ENCODE measurements around the gene DCC.

The DCC gene

DNA sequence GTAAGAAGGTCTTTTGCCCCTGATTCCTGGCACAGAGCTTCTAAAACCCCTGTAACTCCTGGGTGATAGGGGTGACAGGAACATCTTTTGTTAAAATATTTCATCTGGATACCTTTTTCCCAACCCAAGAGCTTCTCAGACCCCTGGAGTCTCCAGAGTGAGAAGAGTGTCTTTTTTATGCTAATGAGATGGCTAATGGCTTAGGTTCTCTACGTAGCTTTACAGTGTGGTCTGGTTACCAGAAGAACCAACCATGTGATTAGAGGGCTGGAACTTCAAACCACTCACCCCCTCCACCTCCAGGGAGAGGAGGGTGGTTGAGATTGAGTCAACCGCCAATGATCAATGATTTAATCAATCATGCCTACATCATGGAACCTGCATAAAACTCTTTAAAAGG lies 16.2 kb upstream of the DCC start:
- TF ChIP-seq BHLHE40 (IDR thresholded peaks at IDR 0.05; ENCODE audit: borderline replicate concordance) (no peak), FOXA1 (IDR thresholded peaks at IDR 0.05) (no peak), FOXM1 (IDR thresholded peaks at IDR 0.05; ENCODE audit: borderline replicate concordance) (no peak), L3MBTL2 (conservative IDR thresholded peaks at IDR 0.05) (no peak), FOXK2 (IDR thresholded peaks at IDR 0.05) (no peak), HDGF (IDR thresholded peaks at IDR 0.05; ENCODE audit: borderline replicate concordance) (no peak), SUZ12 (IDR thresholded peaks at IDR 0.05) (no peak), CTBP1 (IDR thresholded peaks at IDR 0.05; ENCODE audit: borderline replicate concordance) (no peak), PKNOX1 (IDR thresholded peaks at IDR 0.05) (no peak), TARDBP (IDR thresholded peaks at IDR 0.05) (no peak), SP1 (IDR thresholded peaks at IDR 0.05) (no peak)
- ChIA-PET CTCF (no interaction called here), POLR2A (no interaction called here)
- DNase-seq (ENCODE audit: extremely low spot score): no peak

DNA sequence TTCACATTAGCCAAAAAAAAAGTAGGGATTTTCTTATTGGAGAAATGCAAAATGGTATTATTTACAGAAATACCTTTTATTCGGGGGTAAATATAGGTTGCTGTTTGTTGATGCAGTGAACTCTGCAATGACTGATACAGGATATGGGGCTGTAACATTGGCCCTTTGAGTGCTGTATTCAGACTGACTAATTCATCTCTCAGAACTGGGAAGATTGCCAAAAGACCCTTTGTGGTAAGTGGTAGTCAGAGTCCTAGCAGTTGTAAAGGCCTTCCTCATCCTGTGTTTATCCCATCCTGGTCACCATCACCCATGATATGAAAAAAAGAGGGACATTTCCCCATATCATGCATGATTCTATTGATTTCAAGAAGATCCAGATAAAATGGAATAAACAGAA lies 14.0 kb upstream of the DCC start:
- ChIA-PET CTCF (no interaction called here), POLR2A (no interaction called here)
- DNase-seq (ENCODE audit: extremely low spot score): no peak
- TF ChIP-seq FOXK2 (IDR thresholded peaks at IDR 0.05) (no peak), TARDBP (IDR thresholded peaks at IDR 0.05) (no peak), ZNF384 (IDR thresholded peaks at IDR 0.05) (no peak)

DNA sequence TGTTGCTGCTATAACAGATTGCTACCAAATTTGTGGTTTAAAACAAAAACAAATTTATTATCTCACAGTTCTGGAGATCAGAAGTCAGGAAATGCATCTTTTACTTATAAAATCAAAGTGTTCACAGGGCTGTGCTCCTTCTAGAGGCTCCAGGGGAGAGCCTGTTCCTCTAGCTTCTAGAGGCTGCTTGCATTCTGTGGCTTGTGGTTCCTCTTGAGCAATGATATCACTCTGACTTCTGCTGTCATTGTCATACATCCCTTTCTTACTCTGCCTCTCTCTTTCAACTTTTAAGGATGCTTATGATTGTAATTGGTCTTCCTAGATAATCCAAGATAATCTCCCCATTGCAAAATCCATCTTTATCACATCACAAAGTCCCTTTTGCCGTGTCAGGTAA lies 6.1 kb upstream of the DCC start:
- TF ChIP-seq LEF1 (IDR thresholded peaks at IDR 0.05; ENCODE audit: borderline replicate concordance) (no peak), NFRKB (IDR thresholded peaks at IDR 0.05) (no peak), ZNF384 (IDR thresholded peaks at IDR 0.05) (no peak), ELF4 (IDR thresholded peaks at IDR 0.05) (no peak), FOXK2 (IDR thresholded peaks at IDR 0.05) (no peak), BHLHE40 (IDR thresholded peaks at IDR 0.05; ENCODE audit: borderline replicate concordance) (no peak), HDGF (IDR thresholded peaks at IDR 0.05; ENCODE audit: borderline replicate concordance) (no peak), FOXM1 (IDR thresholded peaks at IDR 0.05; ENCODE audit: borderline replicate concordance) (no peak), PKNOX1 (IDR thresholded peaks at IDR 0.05) (no peak), FOXA1 (IDR thresholded peaks at IDR 0.05) (no peak), SUZ12 (IDR thresholded peaks at IDR 0.05) (no peak), TARDBP (IDR thresholded peaks at IDR 0.05) (no peak), CTBP1 (IDR thresholded peaks at IDR 0.05; ENCODE audit: borderline replicate concordance) (no peak), SP1 (IDR thresholded peaks at IDR 0.05) (no peak), L3MBTL2 (conservative IDR thresholded peaks at IDR 0.05) (no peak), ARNT (IDR thresholded peaks at IDR 0.05) (no peak)
- POLR2A ChIA-PET: no interaction called here
- CTCF ChIA-PET: no interaction called here
- DNase-seq (ENCODE audit: extremely low spot score): no peak

- no peak for DNase-seq (ENCODE audit: extremely low spot score)
- TF ChIP-seq L3MBTL2 (conservative IDR thresholded peaks at IDR 0.05) (no peak), CTBP1 (IDR thresholded peaks at IDR 0.05; ENCODE audit: borderline replicate concordance) (no peak), PKNOX1 (IDR thresholded peaks at IDR 0.05) (no peak), FOXK2 (IDR thresholded peaks at IDR 0.05) (no peak), ARNT (IDR thresholded peaks at IDR 0.05) (no peak), ELF4 (IDR thresholded peaks at IDR 0.05) (no peak), NFRKB (IDR thresholded peaks at IDR 0.05) (no peak)
- CTCF ChIA-PET: no interaction called here
These were observed 5.7 kb upstream of the DCC start for GRCh38 chr18:52334307-52334706.

GRCh38 chr18:52334896-52335295 lies 5.1 kb upstream of the DCC start:
- ChIA-PET POLR2A (no interaction called here), CTCF (no interaction called here)
- DNase-seq (ENCODE audit: extremely low spot score): no peak
- TF ChIP-seq FOXA1 (IDR thresholded peaks at IDR 0.05): no peak
- TF ChIP-seq CTBP1 (IDR thresholded peaks at IDR 0.05; ENCODE audit: borderline replicate concordance): no peak
- no peak for TF ChIP-seq L3MBTL2 (conservative IDR thresholded peaks at IDR 0.05)
- TF ChIP-seq SUZ12 (IDR thresholded peaks at IDR 0.05): no peak
- no peak for TF ChIP-seq TARDBP (IDR thresholded peaks at IDR 0.05)
- no peak for TF ChIP-seq ZNF384 (IDR thresholded peaks at IDR 0.05)
- TF ChIP-seq ELF4 (IDR thresholded peaks at IDR 0.05): no peak
- no peak for TF ChIP-seq FOXK2 (IDR thresholded peaks at IDR 0.05)
- no peak for TF ChIP-seq HDGF (IDR thresholded peaks at IDR 0.05; ENCODE audit: borderline replicate concordance)
- TF ChIP-seq PKNOX1 (IDR thresholded peaks at IDR 0.05): no peak
- TF ChIP-seq ARNT (IDR thresholded peaks at IDR 0.05): no peak
- no peak for TF ChIP-seq NFRKB (IDR thresholded peaks at IDR 0.05)
- no peak for TF ChIP-seq BHLHE40 (IDR thresholded peaks at IDR 0.05; ENCODE audit: borderline replicate concordance)

More at GRCh38 chr18:52334307-52334706, 5.7 kb upstream of the DCC start:
- POLR2A ChIA-PET: no interaction called here

DNA sequence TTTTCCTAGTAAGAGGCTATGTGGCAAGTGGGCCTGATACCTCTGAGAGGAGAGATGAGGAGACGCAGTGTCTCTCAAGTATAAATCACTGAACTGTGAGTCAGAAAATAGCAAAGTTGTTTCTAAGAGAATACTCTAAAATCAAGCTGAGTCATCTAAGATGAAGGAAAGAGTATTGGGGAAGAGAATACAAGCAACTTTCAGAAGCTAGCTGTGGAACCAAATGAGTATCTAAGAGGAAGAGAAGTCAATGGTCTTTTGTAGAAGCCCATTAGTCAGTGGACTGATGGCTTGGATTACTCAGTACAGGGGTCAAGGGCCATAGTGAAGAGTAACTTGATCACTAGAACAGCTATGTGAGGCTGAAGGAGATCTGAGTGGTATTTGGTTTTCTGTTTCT lies 2.7 kb upstream of the DCC start:
- ChIA-PET POLR2A (no interaction called here), CTCF (no interaction called here)
- no peak for TF ChIP-seq FOXA1 (IDR thresholded peaks at IDR 0.05)
- TF ChIP-seq SUZ12 (IDR thresholded peaks at IDR 0.05): no peak
- no peak for TF ChIP-seq HDGF (IDR thresholded peaks at IDR 0.05; ENCODE audit: borderline replicate concordance)
- no peak for TF ChIP-seq TARDBP (IDR thresholded peaks at IDR 0.05)
- TF ChIP-seq NFRKB (IDR thresholded peaks at IDR 0.05): no peak
- TF ChIP-seq ELF4 (IDR thresholded peaks at IDR 0.05): no peak
- no peak for TF ChIP-seq FOXK2 (IDR thresholded peaks at IDR 0.05)
- no peak for DNase-seq (ENCODE audit: extremely low spot score)

All from HEK293T (cell line).